Activated CD4-positive, alpha-beta T cell treated with anti-CD3 and anti-CD28 coated beads for 48 hours (primary cell): ENCODE data around the gene ACSL5.
"Not testable (repeated sequence)": the region's sequence is repeated elsewhere in the genome, so short reads cannot be mapped to it uniquely, and the experiment has no call there.

Experiments
- DNase-seq: peaks from one replicate; pipeline ENCODE4 v3.0.0-alpha.2; 2020

Gene ACSL5

GRCh38 chr10:112421731-112422130 is 47.8 kb downstream of the ACSL5 start:
- no peak for DNase-seq

- DNase-seq, result no peak
Measured at GRCh38 chr10:112424651-112425050, 50.7 kb downstream of the ACSL5 start.

- no peak for DNase-seq
Measured at GRCh38 chr10:112426111-112426510, 52.2 kb downstream of the ACSL5 start.

- DNase-seq, result no peak
Measured at GRCh38 chr10:112429147-112429546, 55.2 kb downstream of the ACSL5 start.

- DNase-seq, result no peak
Measured at GRCh38 chr10:112429654-112430230, 55.8 kb downstream of the ACSL5 start.

- no peak for DNase-seq
Measured at GRCh38 chr10:112433136-112433535, 59.2 kb downstream of the ACSL5 start.

GRCh38 chr10:112434988-112435619 is 61.2 kb downstream of the ACSL5 start:
- no peak for DNase-seq

- DNase-seq, result no peak
Measured at GRCh38 chr10:112438356-112438755, 64.4 kb downstream of the ACSL5 start.

GRCh38 chr10:112441520-112441919 is 67.6 kb downstream of the ACSL5 start:
- no peak for DNase-seq

- no peak for DNase-seq
Measured at GRCh38 chr10:112442063-112442462, 68.1 kb downstream of the ACSL5 start.

GRCh38 chr10:112446055-112446854 is 72.3 kb downstream of the ACSL5 start:
- DNase-seq, result peak; percentile 15

- peak; percentile 88 for DNase-seq
Measured at GRCh38 chr10:112446855-112447619, 73.1 kb downstream of the ACSL5 start, which contains the start of the genes VTI1A and ZDHHC6. Gene VTI1A (plus strand): TSS chr10:112447215. CDS start chr10:112447374, 159 bp downstream. Gene ZDHHC6 (minus strand): TSS chr10:112446914. CDS start chr10:112445436, 1,478 bp downstream.

- no peak for DNase-seq
Measured at GRCh38 chr10:112447620-112447928, 73.7 kb downstream of the ACSL5 start.

- DNase-seq, result no peak
Measured at GRCh38 chr10:112448888-112449287, 75.0 kb downstream of the ACSL5 start.

GRCh38 chr10:112454910-112455779 is 81.2 kb downstream of the ACSL5 start:
- no peak for DNase-seq

- peak; percentile 15 for DNase-seq
Measured at GRCh38 chr10:112456533-112456932, 82.6 kb downstream of the ACSL5 start.

- no peak for DNase-seq
Measured at GRCh38 chr10:112460366-112460765, 86.5 kb downstream of the ACSL5 start.

- DNase-seq, result peak; percentile 68
Measured at GRCh38 chr10:112461029-112461887, 87.3 kb downstream of the ACSL5 start.

- DNase-seq, result not testable (repeated sequence)
Measured at GRCh38 chr10:112464074-112464473, 90.2 kb downstream of the ACSL5 start.

- DNase-seq, result no peak
Measured at GRCh38 chr10:112465299-112465883, 91.5 kb downstream of the ACSL5 start.

GRCh38 chr10:112466802-112467201 is 92.9 kb downstream of the ACSL5 start:
- DNase-seq, result no peak
